Lower lobe of right lung (tissue), 2 donors: Measurements from ENCODE around the gene B3GALT6. TPM values are rescaled to one million over a fixed set of nuclear protein-coding genes. Genes with fewer than 3 reads are reported as not detected.
A peak's percentile ranks its signal among the peaks of the same experiment; 100 is the strongest.

Source experiments
- ATAC-seq, 2 donors: fragments of 200-7000 bp; cut with Tn5 transposase; one replicate each; pipeline ENCODE4 v1.9.1; 2020 to 2022; ENCODE audit warnings: mild to moderate bottlenecking in 2 of 2, moderate library complexity in 2 of 2
- DNase-seq: peaks from one replicate; pipeline ENCODE4 v3.0.0-alpha.2; 2020
- H3K27ac ChIP-seq: fragments of 200-600 bp; one replicate; pipeline ENCODE4 v1.8.0; 2022
- H3K27me3 ChIP-seq: fragments of 200-600 bp; one replicate; pipeline ENCODE4 v1.8.0; 2022; ENCODE audit warnings: low read depth
- H3K36me3 ChIP-seq: fragments of 200-600 bp; one replicate; pipeline ENCODE4 v1.8.0; 2022; ENCODE audit warnings: mild to moderate bottlenecking
- H3K4me1 ChIP-seq: fragments of 200-600 bp; one replicate; pipeline ENCODE4 v1.8.0; 2022
- H3K4me3 ChIP-seq: fragments of 200-600 bp; one replicate; pipeline ENCODE4 v1.8.0; 2022; ENCODE audit warnings: mild to moderate bottlenecking
- H3K9me3 ChIP-seq: fragments of 200-600 bp; one replicate; pipeline ENCODE4 v1.8.0; 2022
- CTCF ChIP-seq: fragments of 200-600 bp; IDR thresholded peaks from one replicate; pipeline ENCODE4 v1.8.0; 2022; ENCODE audit warnings: antibody characterized with exemption, mild to moderate bottlenecking
- intact Hi-C: fragments of 100-400 bp; cut with DNase I; formaldehyde crosslinking; loops from one replicate; pipeline ENCODE4 v1.11.0; 2022
- total RNA-seq: library from RNA; stranded (reverse); fragmentation: NEBNext Ultra II Directional; extraction: Animal tissue kit (Norgen Biotek cat#: 25700); gene quantifications from one replicate; pipeline ENCODE4 v1.2.1, GENCODE V29; 2021
- donor health status: DM: no; HTN: yes; CAD: no; lungs with severe emphysema.

B3GALT6 gene
- total RNA-seq, 1 donor from 2014 or later, result 13.7 TPM

GRCh38 chr1:1229770-1230169, 2.3 kb upstream of the B3GALT6 start:
- H3K36me3 ChIP-seq, result peaks cover 43% of the 10 kb centered on the region

DNA sequence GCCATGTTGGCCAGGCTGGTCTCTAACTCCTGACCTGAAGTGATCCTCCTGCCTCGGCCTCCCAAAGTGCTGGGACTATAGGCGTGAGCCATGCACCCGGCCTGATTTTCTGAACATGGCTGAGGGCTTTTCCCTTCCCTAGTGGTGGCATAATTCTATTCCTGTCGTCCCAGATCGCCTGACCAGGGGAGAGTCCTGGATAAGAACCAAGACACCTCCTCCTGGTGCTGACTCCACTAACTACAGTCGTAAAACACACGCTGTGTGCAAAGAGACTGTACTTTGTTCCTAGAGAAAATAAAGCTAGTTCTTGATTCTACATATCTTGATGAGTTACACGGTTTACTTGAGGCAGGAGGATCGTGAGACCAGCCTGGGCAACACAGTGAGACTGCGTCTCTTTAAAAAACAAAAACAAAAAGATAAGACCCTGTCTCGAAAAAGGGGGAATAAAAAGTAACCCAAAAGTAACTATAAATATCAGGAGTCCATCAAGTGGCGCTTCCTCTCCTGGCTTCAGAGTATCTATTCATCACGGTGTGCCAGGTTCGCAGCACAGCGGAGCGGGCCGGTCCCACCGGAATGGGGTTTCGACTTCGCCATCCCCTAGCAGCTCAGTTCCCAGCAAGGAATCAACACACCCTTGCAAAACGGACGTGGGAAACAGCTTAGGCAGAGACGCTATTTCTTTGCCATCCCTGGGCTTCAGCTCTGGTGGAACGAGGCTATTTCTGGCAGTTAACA, 1.2 kb upstream of the B3GALT6 start:
- Histone ChIP-seq H3K4me3 (peak overlapping the region; percentile 99), H3K4me1 (peaks cover 31% of the 10 kb centered on the region), H3K27me3 (no peaks in the 10 kb centered on the region), H3K9me3 (no peaks in the 10 kb centered on the region), H3K36me3 (peaks cover 34% of the 10 kb centered on the region), H3K27ac (peak overlapping the region; percentile 92)
- peak in 1 of 2 donors; percentile 5 for ATAC-seq
- no peak for TF ChIP-seq CTCF
- no peak for DNase-seq
- intact Hi-C loops, result no loop called here

More at GRCh38 chr1:1229770-1230169, 2.3 kb upstream of the B3GALT6 start:
- Histone ChIP-seq H3K27me3 (no peaks in the 10 kb centered on the region), H3K4me3 (peak overlapping the region; percentile 99), H3K27ac (no peak overlapping the region), H3K4me1 (peaks cover 31% of the 10 kb centered on the region), H3K9me3 (no peaks in the 10 kb centered on the region)
- intact Hi-C loops, result no loop called here
- DNase-seq (no peak), ATAC-seq (no peak)
- no peak for TF ChIP-seq CTCF

DNA sequence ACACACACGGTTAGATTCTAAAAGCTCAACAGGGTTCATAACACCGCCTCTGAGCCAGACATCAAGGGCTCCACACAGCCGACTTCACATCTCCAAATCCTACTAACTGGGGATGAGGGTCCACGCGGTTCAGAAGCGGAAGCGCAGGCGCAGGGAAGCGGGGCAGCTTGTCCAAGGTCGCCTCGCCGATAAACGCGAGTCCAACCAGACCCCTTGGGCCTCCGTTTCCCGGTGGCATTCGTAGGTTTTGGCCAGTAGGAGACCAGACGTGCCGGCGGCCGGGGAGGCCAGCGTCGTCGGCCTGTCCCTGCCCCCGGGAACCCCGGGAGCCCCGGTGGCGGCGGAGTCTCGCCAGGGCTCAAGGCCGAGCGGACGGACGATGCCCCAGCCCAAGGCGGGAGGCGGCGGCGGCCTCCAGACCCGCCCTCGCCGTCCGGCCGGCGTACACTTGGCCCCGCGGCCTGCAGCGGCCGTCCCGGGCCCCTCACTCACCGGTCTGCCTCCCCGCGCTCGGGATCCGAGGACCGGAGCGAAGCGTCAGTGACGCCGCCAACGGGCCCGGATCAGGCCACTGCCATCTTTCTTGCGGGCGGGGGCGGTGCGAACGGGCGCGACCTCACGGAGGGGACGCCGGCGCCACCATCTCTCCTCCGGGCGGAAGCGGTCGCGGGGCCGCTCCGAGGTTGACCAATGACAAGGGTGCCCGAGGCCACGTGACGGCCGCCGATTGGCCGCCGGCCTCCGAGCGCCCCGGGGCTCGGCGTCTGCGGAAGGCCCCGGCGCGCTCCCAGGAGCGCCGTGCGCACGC, 433 bp upstream of the B3GALT6 start, which contains the start of gene SDF4:
TSS of gene SDF4 (minus strand) at position 602 of the 808 bp plus-strand sequence. CDS start 3,229 bp downstream, outside the sequence.
- Histone ChIP-seq H3K27me3 (no peaks in the 10 kb centered on the region), H3K27ac (peak within 1 kb of the TSS; percentile 92), H3K4me1 (peaks cover 31% of the 10 kb centered on the region), H3K4me3 (peak within 1 kb of the TSS; percentile 99), H3K9me3 (no peaks in the 10 kb centered on the region), H3K36me3 (peaks cover 26% of the 10 kb centered on the region)
- peak; percentile 98 for DNase-seq
- no peak for TF ChIP-seq CTCF
- ATAC-seq, result peak; percentile 97 to 98
- intact Hi-C loops, result no loop called here

DNA sequence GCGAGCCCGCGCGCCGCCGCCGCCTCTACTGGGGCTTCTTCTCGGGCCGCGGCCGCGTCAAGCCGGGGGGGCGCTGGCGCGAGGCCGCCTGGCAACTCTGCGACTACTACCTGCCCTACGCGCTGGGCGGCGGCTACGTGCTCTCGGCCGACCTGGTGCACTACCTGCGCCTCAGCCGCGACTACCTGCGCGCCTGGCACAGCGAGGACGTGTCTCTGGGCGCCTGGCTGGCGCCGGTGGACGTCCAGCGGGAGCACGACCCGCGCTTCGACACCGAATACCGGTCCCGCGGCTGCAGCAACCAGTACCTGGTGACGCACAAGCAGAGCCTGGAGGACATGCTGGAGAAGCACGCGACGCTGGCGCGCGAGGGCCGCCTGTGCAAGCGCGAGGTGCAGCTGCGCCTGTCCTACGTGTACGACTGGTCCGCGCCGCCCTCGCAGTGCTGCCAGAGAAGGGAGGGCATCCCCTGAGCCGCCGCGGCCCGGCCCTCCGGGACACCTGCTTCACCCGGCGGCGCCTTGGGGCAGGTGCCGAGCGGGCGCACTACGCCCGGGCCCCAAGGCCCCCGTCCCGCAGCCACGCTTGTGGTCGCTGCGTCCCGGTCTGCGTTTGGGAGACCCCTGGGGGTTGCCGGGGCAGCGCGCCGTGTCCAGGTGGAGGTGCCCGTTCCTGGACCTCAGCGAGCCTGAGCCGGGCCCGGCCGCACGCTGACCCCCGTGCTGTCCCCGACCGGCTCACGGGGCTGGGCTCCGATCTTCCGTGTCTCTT, 944 bp downstream of the B3GALT6 start:
- peaks cover 12% of the 10 kb centered on the region for H3K36me3 ChIP-seq
- peak overlapping the region; percentile 49 for H3K4me3 ChIP-seq

More for the DNA sequence above, 944 bp downstream of the B3GALT6 start:
- H3K27me3 ChIP-seq, result peaks cover 13% of the 10 kb centered on the region
- H3K9me3 ChIP-seq, result no peaks in the 10 kb centered on the region
- no peak for TF ChIP-seq CTCF
- DNase-seq (peak; percentile 60), ATAC-seq (no peak)
- no peak overlapping the region for H3K27ac ChIP-seq
- intact Hi-C loops, result no loop called here
- peaks cover 34% of the 10 kb centered on the region for H3K4me1 ChIP-seq
